HEK293 (cell line): Measurements from ENCODE around the gene SLC35A4.

Experiments
- CTCF ChIA-PET: fragments of 350-600 bp; formaldehyde crosslinking; extraction: SDS; loops from one replicate; lab custom pipeline; 2021; ENCODE audit warnings: antibody characterized with exemption; lab: Yijun Ruan, JAX
- POLR2A ChIA-PET: fragments of 300-600 bp; formaldehyde crosslinking; extraction: SDS; loops from one replicate; lab custom pipeline; 2020; ENCODE audit warnings: antibody characterized with exemption, inconsistent platforms; lab: Yijun Ruan, JAX
- H3K27ac ChIP-seq: fragments of 200-500 bp; sonication (Bioruptor generic); 2 replicates; pipeline ENCODE4 v1.5.1; 2014; ENCODE audit warnings: low read depth, low read length, control low read depth, inconsistent platforms; ENCODE audit errors: extremely low read depth
- H3K36me3 ChIP-seq, 2 experiments: fragments of 200-500 bp in 1 of 2; sonication (Bioruptor generic) in 1 of 2; 1 replicate in 1 of 2; 2 replicates in 1 of 2; pipeline ENCODE4 v1.5.1; 2014 to 2017; ENCODE audit warnings: inconsistent platforms in 2 of 2, low read length in 2 of 2; ENCODE audit not compliant: control insufficient read depth in 2 of 2, insufficient read depth in 1 of 2
- H3K4me1 ChIP-seq: fragments of 200-500 bp; sonication (Bioruptor generic); 2 replicates; pipeline ENCODE4 v1.5.1; 2014; ENCODE audit warnings: mild to moderate bottlenecking, low read length, inconsistent platforms; ENCODE audit not compliant: control insufficient read depth, insufficient read depth
- H3K4me3 ChIP-seq: 2 replicates; pipeline ENCODE4 v1.5.1; 2011; ENCODE audit warnings: low read depth, mild to moderate bottlenecking, control low read depth, low read length, moderate library complexity
- H3K9me3 ChIP-seq: fragments of 200-500 bp; sonication (Bioruptor generic); 2 replicates; pipeline ENCODE4 v1.5.1; 2014; ENCODE audit warnings: low read depth, low read length, inconsistent platforms; ENCODE audit not compliant: control insufficient read depth, insufficient read depth
- GFI1B ChIP-seq: fragments of 450-650 bp; formaldehyde crosslinking; IDR thresholded peaks from 2 replicates; pipeline ENCODE4 v1.5.1; 2016; ENCODE audit warnings: missing biosample characterization, missing genetic modification characterization
- GLIS1 ChIP-seq: fragments of 450-650 bp; formaldehyde crosslinking; IDR thresholded peaks from 2 replicates; pipeline ENCODE4 v1.5.1; 2016; ENCODE audit warnings: missing biosample characterization, missing genetic modification characterization
- GLIS2 ChIP-seq: fragments of 450-650 bp; formaldehyde crosslinking; IDR thresholded peaks from 2 replicates; pipeline ENCODE4 v1.5.1; 2016; ENCODE audit warnings: missing biosample characterization, missing genetic modification characterization
- HOXA7 ChIP-seq: sonication (generic); formaldehyde crosslinking; IDR thresholded peaks from 2 replicates; pipeline ENCODE4 v1.8.1; 2022; ENCODE audit warnings: missing genetic modification reagents, borderline replicate concordance
- KLF16 ChIP-seq: fragments of 450-650 bp; formaldehyde crosslinking; IDR thresholded peaks from 2 replicates; pipeline ENCODE4 v1.5.1; 2017; ENCODE audit warnings: missing biosample characterization, missing genetic modification characterization
- KLF7 ChIP-seq: fragments of 450-650 bp; formaldehyde crosslinking; IDR thresholded peaks from 2 replicates; pipeline ENCODE4 v1.5.1; 2016; ENCODE audit warnings: missing biosample characterization, missing genetic modification characterization, borderline replicate concordance
- OVOL3 ChIP-seq: fragments of 450-650 bp; formaldehyde crosslinking; IDR thresholded peaks from 2 replicates; pipeline ENCODE4 v1.5.1; 2016; ENCODE audit warnings: missing biosample characterization, missing genetic modification characterization
- RBAK ChIP-seq: fragments of 450-650 bp; formaldehyde crosslinking; IDR thresholded peaks from 2 replicates; pipeline ENCODE4 v1.5.1; 2016; ENCODE audit warnings: missing biosample characterization, missing genetic modification characterization
- REPIN1 ChIP-seq: fragments of 450-650 bp; formaldehyde crosslinking; IDR thresholded peaks from 2 replicates; pipeline ENCODE4 v1.5.1; 2017; ENCODE audit warnings: missing biosample characterization, missing genetic modification characterization, low read depth
- TCF7L2 ChIP-seq: IDR thresholded peaks from 2 replicates; pipeline ENCODE4 v1.6.1; 2011; ENCODE audit warnings: low read depth, mild to moderate bottlenecking, inconsistent platforms, low read length, moderate library complexity, borderline replicate concordance
- WT1 ChIP-seq: fragments of 450-650 bp; formaldehyde crosslinking; IDR thresholded peaks from 2 replicates; pipeline ENCODE4 v1.5.1; 2016; ENCODE audit warnings: missing biosample characterization, missing genetic modification characterization
- ZBTB48 ChIP-seq: fragments of 450-650 bp; formaldehyde crosslinking; IDR thresholded peaks from 2 replicates; pipeline ENCODE4 v1.5.1; 2016; ENCODE audit warnings: missing biosample characterization, missing genetic modification characterization
- ZBTB7A ChIP-seq: fragments of 450-650 bp; formaldehyde crosslinking; IDR thresholded peaks from 2 replicates; pipeline ENCODE4 v1.5.1; 2016; ENCODE audit warnings: low read depth, missing biosample characterization, missing genetic modification characterization
- ZFP41 ChIP-seq: fragments of 450-650 bp; formaldehyde crosslinking; IDR thresholded peaks from 2 replicates; pipeline ENCODE4 v1.5.1; 2016; ENCODE audit warnings: missing biosample characterization, missing genetic modification characterization, borderline replicate concordance
- ZNF133 ChIP-seq: fragments of 450-650 bp; formaldehyde crosslinking; IDR thresholded peaks from 2 replicates; pipeline ENCODE4 v1.5.1; 2016; ENCODE audit warnings: missing biosample characterization, missing genetic modification characterization
- ZNF350 ChIP-seq: fragments of 450-650 bp; formaldehyde crosslinking; IDR thresholded peaks from 2 replicates; pipeline ENCODE4 v1.5.0; 2017; ENCODE audit warnings: missing biosample characterization, mild to moderate bottlenecking, missing genetic modification characterization
- ZNF37A ChIP-seq: fragments of 450-650 bp; IDR thresholded peaks from 2 replicates; pipeline ENCODE4 v1.5.1; 2018; ENCODE audit warnings: missing biosample characterization, missing genetic modification characterization
- ZNF416 ChIP-seq: fragments of 450-650 bp; formaldehyde crosslinking; IDR thresholded peaks from 2 replicates; pipeline ENCODE4 v1.5.1; 2016; ENCODE audit warnings: missing biosample characterization, missing genetic modification characterization
- ZNF510 ChIP-seq: fragments of 450-650 bp; formaldehyde crosslinking; IDR thresholded peaks from 2 replicates; pipeline ENCODE4 v1.5.1; 2018; ENCODE audit warnings: mild to moderate bottlenecking, missing genetic modification characterization, missing biosample characterization; ENCODE audit not compliant: insufficient replicate concordance
- ZNF610 ChIP-seq: fragments of 450-650 bp; formaldehyde crosslinking; IDR thresholded peaks from 2 replicates; pipeline ENCODE4 v1.5.1; 2016; ENCODE audit warnings: missing biosample characterization, missing genetic modification characterization, borderline replicate concordance
- ZNF626 ChIP-seq: fragments of 450-650 bp; sonication (Bioruptor Pico); formaldehyde crosslinking; IDR thresholded peaks from 2 replicates; pipeline ENCODE4 v1.5.1; 2018; ENCODE audit warnings: missing biosample characterization, missing genetic modification characterization, inconsistent platforms
- ZNF658 ChIP-seq: fragments of 450-650 bp; formaldehyde crosslinking; IDR thresholded peaks from 2 replicates; pipeline ENCODE4; 2016; ENCODE audit warnings: missing biosample characterization, missing genetic modification characterization
- ZNF776 ChIP-seq: fragments of 450-650 bp; formaldehyde crosslinking; IDR thresholded peaks from 2 replicates; pipeline ENCODE4 v1.5.0; 2017; ENCODE audit warnings: missing biosample characterization, missing genetic modification characterization, borderline replicate concordance
- ZNF777 ChIP-seq: fragments of 450-650 bp; formaldehyde crosslinking; IDR thresholded peaks from 2 replicates; pipeline ENCODE4 v1.5.1; 2017; ENCODE audit warnings: missing biosample characterization, missing genetic modification characterization, borderline replicate concordance
- ZNF837 ChIP-seq: fragments of 450-650 bp; formaldehyde crosslinking; IDR thresholded peaks from 2 replicates; pipeline ENCODE4 v1.5.1; 2016; ENCODE audit warnings: missing biosample characterization, missing genetic modification characterization
- ZSCAN16 ChIP-seq: fragments of 450-650 bp; formaldehyde crosslinking; IDR thresholded peaks from 2 replicates; pipeline ENCODE4 v1.5.1; 2016; ENCODE audit warnings: missing biosample characterization, missing genetic modification characterization
- ZSCAN30 ChIP-seq: fragments of 450-650 bp; IDR thresholded peaks from 2 replicates; pipeline ENCODE4 v1.5.1; 2018; ENCODE audit warnings: missing biosample characterization, mild to moderate bottlenecking, missing genetic modification characterization, moderate library complexity
- TF ChIP-seq, protein P1 (sequence below): fragments of 450-650 bp; formaldehyde crosslinking; IDR thresholded peaks from 2 replicates; pipeline ENCODE4 v1.5.1; 2016; ENCODE audit warnings: missing biosample characterization, missing genetic modification characterization
- TF ChIP-seq, protein P2 (sequence below): fragments of 450-650 bp; formaldehyde crosslinking; IDR thresholded peaks from 2 replicates; pipeline ENCODE4 v1.5.1; 2016; ENCODE audit warnings: missing biosample characterization, missing genetic modification characterization
- TF ChIP-seq, protein P3 (sequence below): fragments of 450-650 bp; formaldehyde crosslinking; IDR thresholded peaks from 2 replicates; pipeline ENCODE4 v1.5.1; 2016; ENCODE audit warnings: missing biosample characterization, missing genetic modification characterization
- TF ChIP-seq, protein P4 (sequence below): fragments of 450-650 bp; formaldehyde crosslinking; IDR thresholded peaks from 2 replicates; pipeline ENCODE4 v1.5.1; 2017; ENCODE audit warnings: missing biosample characterization, missing genetic modification characterization

The SLC35A4 gene

DNA sequence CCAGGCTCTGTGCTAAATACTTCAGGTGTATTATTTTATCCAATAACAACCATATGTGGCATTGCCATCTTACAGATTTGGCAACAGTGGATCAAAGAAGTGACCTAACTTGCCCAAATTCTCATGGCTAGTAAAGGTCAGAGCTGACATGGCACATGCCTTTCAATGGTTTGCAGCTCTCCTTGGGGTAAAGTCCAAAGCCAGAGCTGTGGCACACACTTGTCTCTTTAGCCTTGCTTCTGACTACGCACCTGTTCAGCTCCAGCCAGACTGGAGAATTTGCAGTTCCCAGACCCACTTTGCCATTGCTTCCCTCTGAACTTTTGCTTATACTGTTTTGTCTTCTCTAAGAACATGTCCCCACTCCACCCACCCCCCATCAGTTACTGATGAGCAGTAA lies 5.9 kb downstream of the SLC35A4 start (continued):
- TF ChIP-seq, protein P1, sequence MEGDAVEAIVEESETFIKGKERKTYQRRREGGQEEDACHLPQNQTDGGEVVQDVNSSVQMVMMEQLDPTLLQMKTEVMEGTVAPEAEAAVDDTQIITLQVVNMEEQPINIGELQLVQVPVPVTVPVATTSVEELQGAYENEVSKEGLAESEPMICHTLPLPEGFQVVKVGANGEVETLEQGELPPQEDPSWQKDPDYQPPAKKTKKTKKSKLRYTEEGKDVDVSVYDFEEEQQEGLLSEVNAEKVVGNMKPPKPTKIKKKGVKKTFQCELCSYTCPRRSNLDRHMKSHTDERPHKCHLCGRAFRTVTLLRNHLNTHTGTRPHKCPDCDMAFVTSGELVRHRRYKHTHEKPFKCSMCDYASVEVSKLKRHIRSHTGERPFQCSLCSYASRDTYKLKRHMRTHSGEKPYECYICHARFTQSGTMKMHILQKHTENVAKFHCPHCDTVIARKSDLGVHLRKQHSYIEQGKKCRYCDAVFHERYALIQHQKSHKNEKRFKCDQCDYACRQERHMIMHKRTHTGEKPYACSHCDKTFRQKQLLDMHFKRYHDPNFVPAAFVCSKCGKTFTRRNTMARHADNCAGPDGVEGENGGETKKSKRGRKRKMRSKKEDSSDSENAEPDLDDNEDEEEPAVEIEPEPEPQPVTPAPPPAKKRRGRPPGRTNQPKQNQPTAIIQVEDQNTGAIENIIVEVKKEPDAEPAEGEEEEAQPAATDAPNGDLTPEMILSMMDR (tag by site-specific recombination): no peak
- TF ChIP-seq GLIS2: no peak
- no peak for TF ChIP-seq ZSCAN30 (tag by site-specific recombination)
- no peak for TF ChIP-seq GLIS1 (tag by site-specific recombination)
- TF ChIP-seq, protein P2, sequence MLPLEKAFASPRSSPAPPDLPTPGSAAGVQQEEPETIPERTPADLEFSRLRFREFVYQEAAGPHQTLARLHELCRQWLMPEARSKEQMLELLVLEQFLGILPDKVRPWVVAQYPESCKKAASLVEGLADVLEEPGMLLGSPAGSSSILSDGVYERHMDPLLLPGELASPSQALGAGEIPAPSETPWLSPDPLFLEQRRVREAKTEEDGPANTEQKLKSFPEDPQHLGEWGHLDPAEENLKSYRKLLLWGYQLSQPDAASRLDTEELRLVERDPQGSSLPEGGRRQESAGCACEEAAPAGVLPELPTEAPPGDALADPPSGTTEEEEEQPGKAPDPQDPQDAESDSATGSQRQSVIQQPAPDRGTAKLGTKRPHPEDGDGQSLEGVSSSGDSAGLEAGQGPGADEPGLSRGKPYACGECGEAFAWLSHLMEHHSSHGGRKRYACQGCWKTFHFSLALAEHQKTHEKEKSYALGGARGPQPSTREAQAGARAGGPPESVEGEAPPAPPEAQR: no peak
- TF ChIP-seq WT1 (tag by site-specific recombination): no peak
- no peak for TF ChIP-seq ZNF837
- TF ChIP-seq, protein P3, sequence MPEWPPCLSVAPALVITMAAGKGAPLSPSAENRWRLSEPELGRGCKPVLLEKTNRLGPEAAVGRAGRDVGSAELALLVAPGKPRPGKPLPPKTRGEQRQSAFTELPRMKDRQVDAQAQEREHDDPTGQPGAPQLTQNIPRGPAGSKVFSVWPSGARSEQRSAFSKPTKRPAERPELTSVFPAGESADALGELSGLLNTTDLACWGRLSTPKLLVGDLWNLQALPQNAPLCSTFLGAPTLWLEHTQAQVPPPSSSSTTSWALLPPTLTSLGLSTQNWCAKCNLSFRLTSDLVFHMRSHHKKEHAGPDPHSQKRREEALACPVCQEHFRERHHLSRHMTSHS (tag by site-specific recombination): no peak
- TF ChIP-seq ZNF133 (tag by site-specific recombination): no peak
- no peak for TF ChIP-seq ZNF510 (tag by site-specific recombination)
- no peak for TF ChIP-seq ZNF610 (tag by site-specific recombination)
- no peak for TF ChIP-seq ZNF350

GRCh38 chr5:140571105-140571504 lies 6.5 kb downstream of the SLC35A4 start:
- Histone ChIP-seq H3K4me1 (no peaks in the 10 kb centered on the region), H3K36me3 (peaks cover 6 to 27% of the 10 kb centered on the region in 2 experiments; a peak in 2 of 3 replicates), H3K27ac (no peak overlapping the region), H3K9me3 (no peaks in the 10 kb centered on the region), H3K4me3 (no peak overlapping the region)
- ChIA-PET POLR2A (interaction anchor here (1.4 kb wide), 1 partner anchor 76 kb away, joined by 4 read pairs; the partner anchor contains the start of genes IK and NDUFA2), CTCF (interaction anchor here (0.7 to 1.7 kb wide), 2 partner anchors 166 to 219 kb away, joined by 3 to 4 read pairs; no protein-coding TSS in a partner anchor)
- TF ChIP-seq ZNF416 (tag by site-specific recombination): no peak
- TF ChIP-seq HOXA7 (CRISPR knock-in tag): no peak
- TF ChIP-seq ZNF658 (tag by site-specific recombination): no peak
- no peak for TF ChIP-seq ZNF37A (tag by site-specific recombination)
- no peak for TF ChIP-seq KLF16 (tag by site-specific recombination)
- no peak for TF ChIP-seq ZNF777 (tag by site-specific recombination)
- TF ChIP-seq ZBTB7A (tag by site-specific recombination): no peak
- TF ChIP-seq RBAK (tag by site-specific recombination): no peak
- TF ChIP-seq, protein P4, sequence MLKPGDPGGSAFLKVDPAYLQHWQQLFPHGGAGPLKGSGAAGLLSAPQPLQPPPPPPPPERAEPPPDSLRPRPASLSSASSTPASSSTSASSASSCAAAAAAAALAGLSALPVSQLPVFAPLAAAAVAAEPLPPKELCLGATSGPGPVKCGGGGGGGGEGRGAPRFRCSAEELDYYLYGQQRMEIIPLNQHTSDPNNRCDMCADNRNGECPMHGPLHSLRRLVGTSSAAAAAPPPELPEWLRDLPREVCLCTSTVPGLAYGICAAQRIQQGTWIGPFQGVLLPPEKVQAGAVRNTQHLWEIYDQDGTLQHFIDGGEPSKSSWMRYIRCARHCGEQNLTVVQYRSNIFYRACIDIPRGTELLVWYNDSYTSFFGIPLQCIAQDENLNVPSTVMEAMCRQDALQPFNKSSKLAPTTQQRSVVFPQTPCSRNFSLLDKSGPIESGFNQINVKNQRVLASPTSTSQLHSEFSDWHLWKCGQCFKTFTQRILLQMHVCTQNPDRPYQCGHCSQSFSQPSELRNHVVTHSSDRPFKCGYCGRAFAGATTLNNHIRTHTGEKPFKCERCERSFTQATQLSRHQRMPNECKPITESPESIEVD: no peak
- TF ChIP-seq ZBTB48 (tag by site-specific recombination): no peak
- TF ChIP-seq TCF7L2: no peak
- TF ChIP-seq ZNF626 (tag by site-specific recombination): no peak
- no peak for TF ChIP-seq ZFP41 (tag by site-specific recombination)
- no peak for TF ChIP-seq ZSCAN16 (tag by site-specific recombination)
- TF ChIP-seq REPIN1 (tag by site-specific recombination): no peak
- no peak for TF ChIP-seq OVOL3
- no peak for TF ChIP-seq GFI1B (tag by site-specific recombination)
- TF ChIP-seq ZNF776 (tag by site-specific recombination): no peak
- TF ChIP-seq KLF7 (tag by site-specific recombination): no peak
